HG03469 (cell line): ENCODE measurements around the gene NSMCE3.
A peak's percentile ranks its signal among the peaks of the same experiment; 100 is the strongest.
"Not testable (repeated sequence)": the region's sequence is repeated elsewhere in the genome, so short reads cannot be mapped to it uniquely, and the experiment has no call there.

Source experiments
- ATAC-seq: cut with Tn5 transposase; IDR thresholded peaks from one replicate; pipeline ENCODE4 v1.9.1; 2021; ENCODE audit warnings: mild to moderate bottlenecking, moderate library complexity, moderate number of reproducible peaks; ENCODE audit not compliant: unreplicated experiment

The NSMCE3 gene

GRCh38 chr15:29270976-29271375 is 1.4 kb upstream of the NSMCE3 start:
- ATAC-seq: no peak

- ATAC-seq: peak; percentile 13
These were observed 740 bp upstream of the NSMCE3 start for GRCh38 chr15:29270169-29270955.

- peak; percentile 10 for ATAC-seq
These were observed 727 bp downstream of the NSMCE3 start for GRCh38 chr15:29268706-29269484.

GRCh38 chr15:29266052-29266582 is 3.5 kb downstream of the NSMCE3 start:
- ATAC-seq: no peak

GRCh38 chr15:29263289-29263688 is 6.3 kb downstream of the NSMCE3 start:
- no peak for ATAC-seq

GRCh38 chr15:29262738-29263137 is 6.9 kb downstream of the NSMCE3 start:
- ATAC-seq: no peak

GRCh38 chr15:29260896-29261295 is 8.7 kb downstream of the NSMCE3 start:
- no peak for ATAC-seq

- no peak for ATAC-seq
These were observed 10.4 kb downstream of the NSMCE3 start for GRCh38 chr15:29259233-29259632.

- no peak for ATAC-seq
These were observed 17.4 kb downstream of the NSMCE3 start for GRCh38 chr15:29252234-29252633.

- no peak for ATAC-seq
These were observed 25.1 kb downstream of the NSMCE3 start for GRCh38 chr15:29244544-29244943.

GRCh38 chr15:29244123-29244522 is 25.5 kb downstream of the NSMCE3 start:
- no peak for ATAC-seq

- no peak for ATAC-seq
These were observed 27.0 kb downstream of the NSMCE3 start for GRCh38 chr15:29242456-29243242.

GRCh38 chr15:29241207-29241606 is 28.4 kb downstream of the NSMCE3 start:
- no peak for ATAC-seq

- no peak for ATAC-seq
These were observed 30.2 kb downstream of the NSMCE3 start for GRCh38 chr15:29239395-29239794.

- no peak for ATAC-seq
These were observed 36.1 kb downstream of the NSMCE3 start for GRCh38 chr15:29233566-29233965.

GRCh38 chr15:29226436-29227208 is 43.0 kb downstream of the NSMCE3 start:
- no peak for ATAC-seq

- no peak for ATAC-seq
These were observed 43.9 kb downstream of the NSMCE3 start for GRCh38 chr15:29225534-29226234.

- not testable (repeated sequence) for ATAC-seq
These were observed 44.6 kb downstream of the NSMCE3 start for GRCh38 chr15:29224987-29225363.

GRCh38 chr15:29224235-29224986 is 45.2 kb downstream of the NSMCE3 start:
- not testable (repeated sequence) for ATAC-seq
